ENCODE data around the gene TRANK1. TPM values are rescaled to one million over a fixed set of nuclear protein-coding genes. Genes with fewer than 3 reads are reported as not detected.

Gene TRANK1
- total RNA-seq, 1 experiment from 2014 or later = 6.3 TPM

GRCh38 chr3:36866368-36866767, 78.5 kb downstream of the TRANK1 start:
- DNase-seq (ENCODE audit: low spot score) = peak; percentile 14
- no TSS peak for BruUV-seq (replicated peaks)
- ChIA-PET CTCF (no interaction called here), POLR2A (ENCODE audit: low non-redundant PET) (no interaction called here)
- no peak overlapping the region for H3K27ac ChIP-seq (ENCODE audit: low read depth, low read length, poor library complexity, severe bottlenecking)
- no peak for TF ChIP-seq CTCF (conservative IDR thresholded peaks at IDR 0.05; ENCODE audit: low read depth, low read length)
- no peak for TF ChIP-seq EZH2 (IDR thresholded peaks at IDR 0.05; ENCODE audit: borderline replicate concordance, low read depth, low read length, poor library complexity, severe bottlenecking)
- H3K9me3 ChIP-seq (ENCODE audit: low read depth, low read length, poor library complexity, severe bottlenecking) = no peaks in the 10 kb centered on the region
- no peaks in the 10 kb centered on the region for H3K27me3 ChIP-seq (replicated peaks; ENCODE audit: insufficient read depth, low read depth, low read length, poor library complexity)
- no peaks in the 10 kb centered on the region for H3K36me3 ChIP-seq (ENCODE audit: insufficient read depth, low read length, poor library complexity, severe bottlenecking)
- no peaks in the 10 kb centered on the region for H3K4me1 ChIP-seq (ENCODE audit: insufficient read depth, low read length, poor library complexity, severe bottlenecking)
- intact Hi-C loops (cut with micrococcal nuclease; ENCODE audit: unreplicated experiment) = no loop called here
- H3K4me3 ChIP-seq (ENCODE audit: low read depth, low read length, poor library complexity, severe bottlenecking) = no peak overlapping the region

- CTCF ChIA-PET = no interaction called here
- no peak overlapping the region for H3K27ac ChIP-seq (ENCODE audit: low read depth, low read length, poor library complexity, severe bottlenecking)
- intact Hi-C loops (cut with micrococcal nuclease; ENCODE audit: unreplicated experiment) = no loop called here
- TF ChIP-seq EZH2 (IDR thresholded peaks at IDR 0.05; ENCODE audit: borderline replicate concordance, low read depth, low read length, poor library complexity, severe bottlenecking) (no peak), CTCF (conservative IDR thresholded peaks at IDR 0.05; ENCODE audit: low read depth, low read length) (no peak)
- H3K9me3 ChIP-seq (ENCODE audit: low read depth, low read length, poor library complexity, severe bottlenecking) = no peaks in the 10 kb centered on the region
- no peak for DNase-seq (ENCODE audit: low spot score)
- POLR2A ChIA-PET (ENCODE audit: low non-redundant PET) = no interaction called here
- no peaks in the 10 kb centered on the region for H3K27me3 ChIP-seq (replicated peaks; ENCODE audit: insufficient read depth, low read depth, low read length, poor library complexity)
- H3K4me1 ChIP-seq (ENCODE audit: insufficient read depth, low read length, poor library complexity, severe bottlenecking) = no peaks in the 10 kb centered on the region
- no TSS peak for BruUV-seq (replicated peaks)
- no peak overlapping the region for H3K4me3 ChIP-seq (ENCODE audit: low read depth, low read length, poor library complexity, severe bottlenecking)
- H3K36me3 ChIP-seq (ENCODE audit: insufficient read depth, low read length, poor library complexity, severe bottlenecking) = no peaks in the 10 kb centered on the region
Observed at GRCh38 chr3:36864180-36865053, 80.4 kb downstream of the TRANK1 start.

DNA sequence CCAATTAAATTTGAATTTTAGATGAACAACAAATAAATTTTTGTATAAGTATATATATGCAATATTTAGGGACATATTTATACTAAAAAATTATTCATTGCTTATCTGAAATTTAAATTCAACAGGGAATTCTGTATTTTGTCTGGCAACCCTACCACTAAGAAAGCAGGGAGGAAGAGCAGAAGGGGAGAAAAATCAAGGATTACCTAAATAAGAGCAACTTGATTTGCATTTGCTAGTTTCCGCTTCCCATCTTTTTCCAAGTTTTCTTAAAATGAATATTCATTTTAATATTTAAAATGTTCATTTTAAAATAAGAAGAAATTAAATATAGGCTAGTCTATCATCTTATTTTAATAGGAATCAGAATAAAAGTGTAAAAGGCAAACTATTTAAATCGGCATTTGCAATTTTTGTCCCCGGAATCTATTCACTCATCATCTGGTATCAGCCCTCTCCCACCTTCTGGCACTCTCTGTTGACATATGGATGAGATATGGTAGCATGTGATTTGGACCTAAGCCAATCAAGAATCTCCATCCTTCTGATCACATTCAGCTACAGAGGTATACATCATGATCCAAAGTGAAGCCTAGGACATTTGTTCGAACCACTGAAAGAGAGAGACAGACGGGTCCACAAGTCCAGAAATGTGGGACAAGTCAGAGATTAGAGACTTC, 82.6 kb downstream of the TRANK1 start:
- BruUV-seq (replicated peaks) = no TSS peak
- POLR2A ChIA-PET (ENCODE audit: low non-redundant PET) = no interaction called here
- CTCF ChIA-PET = no interaction called here

More for the DNA sequence above, 82.6 kb downstream of the TRANK1 start:
- H3K4me1 ChIP-seq (ENCODE audit: insufficient read depth, low read length, poor library complexity, severe bottlenecking) = no peaks in the 10 kb centered on the region
- H3K27me3 ChIP-seq (replicated peaks; ENCODE audit: insufficient read depth, low read depth, low read length, poor library complexity) = no peaks in the 10 kb centered on the region
- no peak for DNase-seq (ENCODE audit: low spot score)
- H3K4me3 ChIP-seq (ENCODE audit: low read depth, low read length, poor library complexity, severe bottlenecking) = no peak overlapping the region
- H3K9me3 ChIP-seq (ENCODE audit: low read depth, low read length, poor library complexity, severe bottlenecking) = no peaks in the 10 kb centered on the region
- intact Hi-C loops (cut with micrococcal nuclease; ENCODE audit: unreplicated experiment) = no loop called here
- no peak overlapping the region for H3K27ac ChIP-seq (ENCODE audit: low read depth, low read length, poor library complexity, severe bottlenecking)
- no peaks in the 10 kb centered on the region for H3K36me3 ChIP-seq (ENCODE audit: insufficient read depth, low read length, poor library complexity, severe bottlenecking)
- TF ChIP-seq CTCF (conservative IDR thresholded peaks at IDR 0.05; ENCODE audit: low read depth, low read length) (no peak), EZH2 (IDR thresholded peaks at IDR 0.05; ENCODE audit: borderline replicate concordance, low read depth, low read length, poor library complexity, severe bottlenecking) (no peak)
